Spleen (tissue), 11 donors: ENCODE measurements around the gene SORBS1. TPM values are rescaled to one million over a fixed set of nuclear protein-coding genes. Genes with fewer than 3 reads are reported as not detected.

Source experiments
- DNase-seq: peaks from one replicate; pipeline ENCODE4 v3.0.0-alpha.2; 2020
- H3K27ac ChIP-seq, 8 donors: fragments of 200-600 bp; sonication (generic) in 7 of 8; 1 replicate in 4 of 8; 2 replicates in 4 of 8; pipeline versions ENCODE4 v1.5.0 to v1.8.0; 2016 to 2021; ENCODE audit warnings: inconsistent platforms in 4 of 8, mild to moderate bottlenecking in 4 of 8, moderate library complexity in 1 of 8
- H3K27me3 ChIP-seq, 7 donors: fragments of 200-600 bp; sonication (generic) in 6 of 7; replicated peaks in 1 of 7; 1 replicate in 4 of 7; 2 replicates in 3 of 7; pipeline versions ENCODE4 v1.5.0 to v1.8.0; 2016 to 2021; ENCODE audit warnings: inconsistent platforms in 3 of 7, mild to moderate bottlenecking in 1 of 7
- H3K36me3 ChIP-seq, 6 donors: fragments of 200-600 bp; sonication (generic) in 5 of 6; 1 replicate in 4 of 6; 2 replicates in 2 of 6; pipeline versions ENCODE4 v1.5.0 to v1.8.0; 2016 to 2021; ENCODE audit warnings: inconsistent platforms in 2 of 6
- H3K4me1 ChIP-seq, 6 donors: fragments of 200-600 bp; sonication (generic) in 5 of 6; 1 replicate in 3 of 6; 2 replicates in 3 of 6; pipeline versions ENCODE4 v1.5.0 to v1.8.0; 2016 to 2021; ENCODE audit warnings: inconsistent platforms in 3 of 6
- H3K4me3 ChIP-seq, 8 donors: fragments of 200-600 bp; sonication (generic) in 7 of 8; 1 replicate in 4 of 8; 2 replicates in 4 of 8; pipeline versions ENCODE4 v1.5.0 to v1.8.0; 2016 to 2021; ENCODE audit warnings: inconsistent platforms in 4 of 8, mild to moderate bottlenecking in 4 of 8, moderate library complexity in 2 of 8
- H3K9me3 ChIP-seq, 8 donors: fragments of 200-600 bp; sonication (generic) in 7 of 8; 1 replicate in 4 of 8; 2 replicates in 4 of 8; pipeline versions ENCODE4 v1.5.0 to v1.8.0; 2016 to 2021; ENCODE audit warnings: inconsistent platforms in 4 of 8
- CTCF ChIP-seq, 11 experiments: fragments of 200-600 bp in 7 of 11; fragments of 450-650 bp in 4 of 11; sonication (generic) in 4 of 11; IDR thresholded peaks in 8 of 11; conservative IDR thresholded peaks in 3 of 11; 1 replicate in 7 of 11; 2 replicates in 4 of 11; pipeline versions ENCODE4 v1.4.0 to v1.8.0; 2016 to 2021; ENCODE audit warnings: antibody characterized with exemption in 11 of 11, inconsistent platforms in 4 of 11, mild to moderate bottlenecking in 1 of 11
- POLR2A ChIP-seq, 3 donors: fragments of 450-650 bp; IDR thresholded peaks; one replicate each; pipeline ENCODE4 v1.5.1; 2017; ENCODE audit warnings: antibody characterized with exemption in 3 of 3, mild to moderate bottlenecking in 1 of 3
- POLR2AphosphoS5 ChIP-seq, 3 donors: sonication (generic); formaldehyde crosslinking; IDR thresholded peaks; one replicate each; pipeline ENCODE4 v1.5.1; 2017; ENCODE audit warnings: antibody characterized with exemption in 3 of 3
- WGBS, 5 donors: extraction: QIAGEN DNeasy Blood & Tissue Kit in 3 of 5; methylation state at CpG; one replicate each; pipeline versions ENCODE4 v1.1.5 to v1.1.7; 2013 to 2018; 5-methylcytosine and 5-hydroxymethylcytosine counted together
- intact Hi-C: fragments of 100-400 bp; cut with DNase I; formaldehyde crosslinking; loops from one replicate; pipeline ENCODE4 v1.15.0; 2023; ENCODE audit warnings: low total_unique reads
- polyA plus RNA-seq, 3 donors: library from polyadenylated mRNA; stranded (reverse); fragments of 200-250 nt; gene quantifications; one replicate each; pipeline ENCODE4 v1.2.1, GENCODE V29; 2013
- total RNA-seq, 7 donors: library from RNA; depleted of rRNA in 3 of 7; stranded (reverse); fragments of >200 nt in 3 of 7; fragmentation: NEBNext Ultra II Directional in 4 of 7; extraction: Animal tissue kit (Norgen Biotek cat#: 25700) in 4 of 7; gene quantifications; one replicate each; pipeline versions ENCODE4 v1.1.0 to v1.2.1, GENCODE V29; 2016 to 2021
- donor health status: healthy with polysubstance abuse.
- donor health status: DM: no; HTN: no; CAD: no; lungs with moderate emphysema.
- donor health status: DM: no; HTN: no; CAD: no.
- donor health status: Bipolar disorder and iron deficiency.
- donor health status: healthy.
- donor health status: DM: no; HTN: no; CAD: no.
- donor health status: DM: yes; HTN: yes; CAD: no.

The SORBS1 gene
- total and polyA plus RNA-seq, 10 donors = 2.8 to 30.8 (median 18.1) TPM

GRCh38 chr10:95343573-95343972, 217.6 kb downstream of the SORBS1 start:
- no peak for DNase-seq
- H3K27me3 ChIP-seq = no peaks in the 10 kb centered on the region
- no peaks in the 10 kb centered on the region for H3K9me3 ChIP-seq
- peaks cover 0 to 18% (median 4%) of the 10 kb centered on the region in 6 donors for H3K4me1 ChIP-seq
- WGBS, 5 donors = 82 to 95% (median 92%) methylated on average over 6 of the region's 6 CpGs
- no peak overlapping the region for H3K4me3 ChIP-seq
- intact Hi-C loops = no loop called here
- H3K36me3 ChIP-seq = no peaks in the 10 kb centered on the region
- TF ChIP-seq POLR2A (IDR thresholded peaks at IDR 0.05) (no peak), POLR2AphosphoS5 (IDR thresholded peaks at IDR 0.05) (no peak), CTCF (IDR thresholded peaks at IDR 0.05 in 8 of 11, conservative IDR thresholded peaks at IDR 0.05 in 3 of 11) (no peak)
- no peak overlapping the region for H3K27ac ChIP-seq

- no peaks in the 10 kb centered on the region for H3K27me3 ChIP-seq
- WGBS, 5 donors = 68 to 80% (median 71%) methylated on average over 3 of the region's 3 CpGs
- no peaks in the 10 kb centered on the region for H3K36me3 ChIP-seq
- intact Hi-C loops = no loop called here
- TF ChIP-seq CTCF (IDR thresholded peaks at IDR 0.05 in 8 of 11, conservative IDR thresholded peaks at IDR 0.05 in 3 of 11) = no peak
- TF ChIP-seq POLR2AphosphoS5 (IDR thresholded peaks at IDR 0.05) = no peak
- no peak for TF ChIP-seq POLR2A (IDR thresholded peaks at IDR 0.05)
- peaks cover 0 to 18% (median 4%) of the 10 kb centered on the region in 6 donors for H3K4me1 ChIP-seq
- no peak overlapping the region for H3K4me3 ChIP-seq
- H3K9me3 ChIP-seq = no peaks in the 10 kb centered on the region
- H3K27ac ChIP-seq = peak overlapping the region in 4 of 8 donors; percentile 16 to 36 (median 33)
- no peak for DNase-seq
These were observed 219.4 kb downstream of the SORBS1 start for GRCh38 chr10:95341716-95342130.

GRCh38 chr10:95339863-95340262, 221.3 kb downstream of the SORBS1 start:
- Histone ChIP-seq H3K9me3 (no peaks in the 10 kb centered on the region), H3K4me1 (peaks cover 0 to 27% (median 9%) of the 10 kb centered on the region in 6 donors), H3K27ac (no peak overlapping the region), H3K27me3 (no peaks in the 10 kb centered on the region), H3K4me3 (no peak overlapping the region), H3K36me3 (no peaks in the 10 kb centered on the region)
- TF ChIP-seq CTCF (IDR thresholded peaks at IDR 0.05 in 8 of 11, conservative IDR thresholded peaks at IDR 0.05 in 3 of 11) (no peak), POLR2AphosphoS5 (IDR thresholded peaks at IDR 0.05) (no peak), POLR2A (IDR thresholded peaks at IDR 0.05) (no peak)
- WGBS, 5 donors = 86 to 100% (median 95%) methylated on average over 1 of the region's 1 CpG
- DNase-seq = no peak
- intact Hi-C loops = no loop called here

GRCh38 chr10:95337423-95338160, 223.6 kb downstream of the SORBS1 start:
- 85 to 93% (median 91%) methylated on average over 10 of the region's 10 CpGs for WGBS, 5 donors
- H3K27ac ChIP-seq = no peak overlapping the region

More at GRCh38 chr10:95337423-95338160, 223.6 kb downstream of the SORBS1 start:
- Histone ChIP-seq H3K9me3 (no peaks in the 10 kb centered on the region), H3K4me1 (peaks cover 0 to 29% (median 11%) of the 10 kb centered on the region in 6 donors), H3K36me3 (no peaks in the 10 kb centered on the region), H3K4me3 (no peak overlapping the region), H3K27me3 (no peaks in the 10 kb centered on the region)
- no peak for DNase-seq
- intact Hi-C loops = no loop called here
- peak in 1 of 3 donors; percentile 13 for TF ChIP-seq POLR2AphosphoS5 (IDR thresholded peaks at IDR 0.05)
- no peak for TF ChIP-seq CTCF (IDR thresholded peaks at IDR 0.05 in 8 of 11, conservative IDR thresholded peaks at IDR 0.05 in 3 of 11)
- no peak for TF ChIP-seq POLR2A (IDR thresholded peaks at IDR 0.05)
